ENCODE measurements around the gene TMEM229B.

- TF ChIP-seq CTCF (IDR thresholded peaks at IDR 0.05; ENCODE audit: borderline replicate concordance, extremely low read depth, low read length, poor library complexity, severe bottlenecking) (no peak), EZH2 (IDR thresholded peaks at IDR 0.05; ENCODE audit: borderline replicate concordance, low read depth, low read length, severe bottlenecking) (no peak)
Measured at GRCh38 chr14:67472726-67473125, 15.8 kb downstream of the TMEM229B start.

All from DND-41 (cell line).